GM21390 (cell line): Measurements from ENCODE around the gene BICC1.

ENCODE experiments used
- ATAC-seq: cut with Tn5 transposase; IDR thresholded peaks from one replicate; pipeline ENCODE4 v1.9.1; 2021; ENCODE audit not compliant: unreplicated experiment

The BICC1 gene

DNA sequence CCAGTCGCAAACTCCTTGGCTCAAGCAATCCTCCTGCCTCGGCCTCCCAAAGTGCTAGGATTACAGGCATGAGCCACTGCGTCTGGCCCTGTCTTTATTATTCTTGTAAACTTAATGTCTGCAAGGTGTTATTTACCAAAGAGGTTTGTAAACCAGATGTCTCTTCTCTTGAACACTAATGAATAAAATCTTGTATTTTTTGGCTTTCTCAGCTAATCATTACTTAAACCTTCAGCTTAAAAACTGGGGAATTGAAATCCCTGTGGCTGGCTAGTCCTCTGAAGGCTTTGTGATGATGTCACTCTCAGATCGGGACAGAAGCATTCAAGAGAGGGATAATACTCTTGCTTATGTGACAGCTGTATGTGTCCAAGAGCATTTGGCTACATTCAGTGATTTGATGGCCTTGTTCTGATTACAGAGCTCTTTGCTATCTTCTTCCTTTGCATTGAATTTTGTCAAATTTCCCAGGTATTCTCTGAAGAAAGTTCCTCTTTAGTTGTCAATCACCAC, 130.3 kb downstream of the BICC1 start:
- no peak for ATAC-seq

- no peak for ATAC-seq
These were observed 131.6 kb downstream of the BICC1 start for GRCh38 chr10:58644311-58644710.

GRCh38 chr10:58645416-58646146, 132.9 kb downstream of the BICC1 start:
- ATAC-seq = no peak

DNA sequence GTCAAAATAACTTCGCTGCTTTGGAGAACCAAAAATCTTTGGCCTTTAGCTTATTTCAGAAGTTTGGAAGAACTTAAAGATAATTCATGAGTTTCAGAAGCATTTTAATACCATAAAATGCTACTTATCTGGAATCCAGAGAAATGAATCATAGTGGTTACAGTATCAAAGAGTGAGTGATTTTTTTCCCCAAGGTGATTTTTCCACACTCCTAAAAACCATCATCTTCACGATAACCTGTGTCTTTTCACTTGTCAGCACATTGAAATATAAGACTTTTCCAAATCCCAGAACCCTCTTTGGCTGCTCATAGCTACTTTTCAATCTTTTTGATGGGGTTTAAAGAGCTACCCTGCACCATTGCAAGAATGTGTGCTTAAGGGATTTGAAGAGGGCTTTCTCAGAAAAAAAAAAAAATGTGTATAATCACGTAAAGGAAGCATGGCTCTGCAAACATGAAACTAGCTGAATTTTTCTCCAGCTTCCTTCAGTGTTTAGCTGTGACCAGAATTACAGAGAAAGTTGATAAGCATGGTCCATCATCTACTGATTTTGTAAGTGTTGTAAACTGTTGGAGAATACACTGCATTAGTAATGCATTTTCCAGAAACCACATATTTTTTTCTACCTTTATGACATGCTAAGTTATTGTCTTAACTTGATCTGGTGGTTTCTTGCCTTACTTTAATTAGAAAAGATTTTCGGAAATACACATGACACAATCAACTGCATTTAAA, 134.9 kb downstream of the BICC1 start:
- no peak for ATAC-seq

DNA sequence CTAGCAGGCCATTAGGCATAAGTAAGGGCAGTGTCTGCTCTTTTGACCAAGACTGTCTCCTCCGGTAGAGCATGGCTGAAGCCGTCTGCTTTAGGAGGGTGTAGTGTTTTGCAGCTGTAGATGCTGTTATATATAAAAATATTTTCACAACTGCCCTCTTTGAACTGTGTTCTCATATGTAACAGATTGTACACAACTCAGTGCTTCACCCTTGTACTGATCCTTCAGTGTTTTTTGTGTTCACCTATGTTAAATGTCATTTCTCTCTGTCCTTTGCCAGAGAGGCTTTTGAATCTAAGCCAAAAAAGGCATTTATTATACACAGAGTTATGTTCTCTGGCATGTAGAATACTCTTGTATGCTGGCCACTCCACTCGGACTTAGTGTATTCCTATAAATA, 135.5 kb downstream of the BICC1 start:
- no peak for ATAC-seq

GRCh38 chr10:58651040-58651439, 138.4 kb downstream of the BICC1 start:
- ATAC-seq = no peak

GRCh38 chr10:58651742-58652141, 139.1 kb downstream of the BICC1 start:
- ATAC-seq = no peak

DNA sequence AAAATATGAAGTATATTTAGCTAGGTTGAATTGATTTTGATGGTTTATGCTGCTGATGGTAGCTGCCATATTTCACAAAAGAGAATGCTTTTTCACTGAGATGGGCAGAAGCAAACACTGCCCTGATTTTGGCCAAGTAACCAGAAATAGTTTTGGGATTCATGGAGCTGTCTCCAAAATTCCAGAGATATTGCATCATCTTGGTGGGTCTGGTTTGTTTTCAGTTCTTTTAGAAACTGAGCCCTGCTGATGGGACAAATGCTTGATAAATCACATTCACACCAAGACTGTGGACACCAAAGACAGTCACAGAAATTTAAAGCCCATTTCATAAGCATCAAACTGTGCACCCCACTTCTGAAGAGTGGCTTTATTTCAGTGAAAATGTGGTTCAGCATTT, 140.5 kb downstream of the BICC1 start:
- no peak for ATAC-seq

DNA sequence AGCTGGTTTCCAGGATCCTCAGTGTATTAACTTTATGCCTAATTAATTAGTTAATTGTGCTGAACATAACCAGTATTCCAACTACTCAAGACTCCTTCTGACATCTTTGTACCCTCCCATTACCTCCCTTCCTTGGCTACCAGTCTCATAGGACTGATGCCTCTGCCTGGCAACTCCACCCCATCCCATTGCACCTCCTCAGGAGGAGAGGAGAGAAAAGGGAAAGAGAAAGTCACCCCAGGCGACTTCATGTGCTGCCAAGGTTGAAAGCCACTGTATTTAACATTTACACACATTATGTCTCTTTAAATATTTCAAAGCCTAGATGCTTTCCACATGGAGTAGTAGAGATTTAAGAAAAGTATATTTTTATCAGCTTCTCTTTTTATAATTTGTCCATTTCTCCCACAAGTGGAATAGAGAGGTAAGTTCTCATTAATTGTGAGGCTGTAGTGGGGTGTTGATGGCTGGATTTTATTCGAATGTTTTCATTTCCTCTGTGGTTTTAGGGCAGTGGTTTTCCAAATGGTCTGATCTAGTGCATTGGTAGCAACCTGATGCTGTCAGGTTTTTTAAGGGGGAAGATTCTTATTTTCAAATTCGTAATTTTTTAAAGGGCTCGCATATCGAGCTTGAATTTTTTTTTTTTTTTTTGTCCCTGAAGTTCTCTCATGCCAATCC, 148.0 kb downstream of the BICC1 start:
- ATAC-seq = no peak

DNA sequence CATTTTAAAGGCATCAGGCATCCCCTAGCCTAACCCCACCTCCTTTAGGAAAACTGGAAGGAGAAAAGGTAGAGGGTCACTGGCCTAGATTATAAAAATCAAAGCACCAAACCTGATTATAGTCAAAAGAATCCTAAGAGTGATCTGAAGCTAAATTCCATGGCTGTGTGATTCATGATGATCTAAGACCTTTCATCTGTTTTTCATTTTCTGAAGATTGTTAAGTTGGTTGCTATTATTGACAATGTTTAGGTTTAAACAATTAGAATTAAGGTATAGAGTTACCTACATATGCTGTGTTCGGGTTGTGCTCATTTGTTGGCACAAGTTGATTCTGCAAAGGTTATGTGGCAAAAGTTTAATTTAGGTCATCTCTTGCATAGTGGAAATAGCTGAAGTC, 148.7 kb downstream of the BICC1 start:
- no peak for ATAC-seq

- no peak for ATAC-seq
These were observed 149.2 kb downstream of the BICC1 start for GRCh38 chr10:58661902-58662301.

GRCh38 chr10:58662314-58662713, 149.6 kb downstream of the BICC1 start:
- ATAC-seq = no peak

GRCh38 chr10:58665361-58665760, 152.7 kb downstream of the BICC1 start:
- no peak for ATAC-seq

- ATAC-seq = no peak
These were observed 153.4 kb downstream of the BICC1 start for GRCh38 chr10:58666024-58666423.

DNA sequence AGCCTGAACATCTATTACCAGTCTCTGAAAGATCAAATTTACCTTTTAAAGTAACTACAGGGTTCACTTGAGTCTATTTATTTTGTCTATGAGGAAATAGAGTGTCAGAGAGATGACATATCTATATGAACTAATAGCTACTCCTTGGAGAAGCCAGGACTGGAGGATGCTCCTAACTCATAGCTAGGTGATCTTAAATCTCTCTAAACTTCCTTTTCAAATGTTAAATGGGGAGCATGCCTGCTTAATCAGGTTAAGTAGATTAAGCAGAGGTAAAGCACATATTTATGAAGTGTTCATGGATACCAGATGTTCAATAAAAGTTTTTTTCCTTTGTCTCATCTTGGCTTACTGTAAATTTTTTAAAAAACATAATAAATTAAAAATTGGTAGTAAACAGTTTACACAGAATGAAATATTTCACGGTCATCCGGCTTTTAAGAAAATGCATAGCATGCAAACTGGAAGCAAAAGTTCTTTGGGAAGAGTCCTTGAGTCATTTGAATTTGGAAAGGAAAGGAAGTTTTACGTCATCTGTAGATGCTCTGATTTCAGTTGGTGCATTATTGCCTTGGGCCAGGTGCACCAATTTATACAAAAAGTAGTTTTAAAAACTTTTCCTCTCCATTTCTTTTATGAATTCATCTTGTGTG, 155.1 kb downstream of the BICC1 start:
- ATAC-seq = no peak

GRCh38 chr10:58672845-58673244, 160.2 kb downstream of the BICC1 start:
- no peak for ATAC-seq

GRCh38 chr10:58674251-58674650, 161.6 kb downstream of the BICC1 start:
- ATAC-seq = no peak

- no peak for ATAC-seq
These were observed 162.6 kb downstream of the BICC1 start for GRCh38 chr10:58675321-58675720.

GRCh38 chr10:58691528-58691927, 178.9 kb downstream of the BICC1 start:
- no peak for ATAC-seq

DNA sequence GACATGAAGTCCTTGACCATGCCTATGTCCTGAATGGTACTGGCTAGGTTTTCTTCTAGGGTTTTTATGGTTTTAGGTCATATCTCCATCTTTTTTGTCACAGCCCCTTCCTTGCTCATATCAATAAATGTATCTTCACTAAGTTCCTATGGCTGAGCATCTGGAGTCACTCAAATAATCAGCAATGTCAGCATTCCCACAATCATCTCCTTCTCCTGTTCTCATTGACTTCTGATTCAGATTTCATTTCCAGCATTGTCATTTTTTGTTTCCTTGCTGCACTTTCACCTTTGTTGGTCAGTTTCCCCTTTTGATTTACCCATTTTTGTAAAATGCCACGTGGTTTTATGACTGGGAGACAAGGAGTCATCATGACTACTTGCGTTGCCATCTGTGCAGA, 181.2 kb downstream of the BICC1 start:
- ATAC-seq = no peak

- ATAC-seq = no peak
These were observed 182.3 kb downstream of the BICC1 start for GRCh38 chr10:58695022-58695421.
